Measurements from ENCODE around the gene THY1. TPM values are rescaled to one million over a fixed set of nuclear protein-coding genes. Genes with fewer than 3 reads are reported as not detected.
A peak's percentile ranks its signal among the peaks of the same experiment; 100 is the strongest.

THY1 gene
- total RNA-seq, 1 experiment from 2014 or later: 193 TPM

- DNase-seq (ENCODE audit: low spot score): no peak
These were observed 52.4 kb downstream of the THY1 start for GRCh38 chr11:119370486-119371046.

GRCh38 chr11:119369132-119369925 is 53.6 kb downstream of the THY1 start:
- no peak for DNase-seq (ENCODE audit: low spot score)

GRCh38 chr11:119368121-119369034 is 54.6 kb downstream of the THY1 start:
- DNase-seq (ENCODE audit: low spot score): peak; percentile 46

- DNase-seq (ENCODE audit: low spot score): no peak
These were observed 55.3 kb downstream of the THY1 start for GRCh38 chr11:119367661-119368120.

Other genes starting within 250 kb of the THY1 start
- not detected in 2 replicates for gene NHERF4, start 237.7 kb downstream of the THY1 start, total RNA-seq (2014; rRNA removed; shearing (Covaris generic))
- gene CBL, start 216.8 kb downstream of the THY1 start, total RNA-seq (2014; rRNA removed; shearing (Covaris generic)): 7.3 and 11.0 TPM in 2 replicates
- gene MCAM, start 106.0 kb downstream of the THY1 start, total RNA-seq (2014; rRNA removed; shearing (Covaris generic)): 66.0 and 88.8 TPM in 2 replicates
- gene RNF26, start 88.6 kb downstream of the THY1 start, total RNA-seq (2014; rRNA removed; shearing (Covaris generic)): 4.1 and 6.8 TPM in 2 replicates
- gene C1QTNF5, start 82.3 kb downstream of the THY1 start, total RNA-seq (2014; rRNA removed; shearing (Covaris generic)): not detected in 2 replicates
- gene MFRP, start 76.5 kb downstream of the THY1 start, total RNA-seq (2014; rRNA removed; shearing (Covaris generic)): not detected in 2 replicates
- gene USP2, start 41.5 kb downstream of the THY1 start, total RNA-seq (2014; rRNA removed; shearing (Covaris generic)): 0.21 and 0.29 TPM in 2 replicates